Stimulated activated CD4-positive, alpha-beta T cell treated with anti-CD3 and anti-CD28 coated beads, Interleukin-12 subunit alpha, Interleukin-12 subunit beta, amount 100 ng/mL, for 24 hours (primary cell): ENCODE measurements around the gene LSM5.

Experiments used
- DNase-seq, 2 experiments: peaks; one replicate each; pipeline ENCODE4 v3.0.0-alpha.2; 2020; ENCODE audit warnings: low read depth in 2 of 2

The LSM5 gene

GRCh38 chr7:32490127-32490796 is at the start of gene LSM5:
TSS of gene LSM5 (minus strand) at chr7:32490380. CDS start at chr7:32490365, 15 bp downstream.
- DNase-seq = peak; percentile 82

DNA sequence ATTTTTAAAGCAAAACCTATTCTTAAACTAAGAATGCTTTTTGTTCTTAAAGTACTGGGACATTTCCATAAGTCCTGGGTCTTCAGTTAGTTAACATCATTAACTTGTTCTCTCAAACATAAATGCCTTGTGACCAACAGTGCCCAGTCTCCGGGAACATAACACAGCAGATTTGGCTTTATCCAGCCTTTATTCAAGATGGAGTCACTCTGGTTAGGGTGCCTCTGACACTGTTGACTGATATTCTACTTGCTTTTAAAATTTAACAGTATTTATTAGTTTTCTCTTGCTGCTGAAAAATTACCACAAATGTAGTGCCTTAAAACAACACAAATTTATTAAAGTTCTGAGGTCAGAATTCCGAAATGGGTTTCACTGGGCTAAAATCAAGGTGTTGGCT is 49.2 kb upstream of the LSM5 start:
- no peak for DNase-seq

DNA sequence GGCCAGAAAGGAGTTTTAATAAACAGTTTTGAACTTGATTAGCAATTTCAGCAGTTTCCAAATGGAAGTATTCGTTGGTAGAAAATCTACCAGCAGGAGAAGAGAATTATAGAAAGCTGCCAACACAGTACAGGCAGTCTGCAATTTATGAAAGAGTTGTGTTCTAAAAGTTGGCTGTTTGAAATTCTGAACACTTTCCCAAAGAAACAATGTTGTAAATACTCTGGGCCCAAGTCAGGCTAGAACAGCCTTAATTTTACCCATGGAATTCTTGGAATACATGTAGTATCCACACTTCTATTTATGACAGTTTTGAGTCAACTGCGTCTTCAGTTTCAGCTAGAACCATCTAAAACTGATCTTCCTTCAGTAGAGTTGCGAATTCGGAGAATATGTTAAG is 47.6 kb upstream of the LSM5 start:
- DNase-seq = no peak

GRCh38 chr7:32536585-32536984 is 46.4 kb upstream of the LSM5 start:
- DNase-seq = no peak

GRCh38 chr7:32536016-32536415 is 45.8 kb upstream of the LSM5 start:
- no peak for DNase-seq

- DNase-seq = no peak
Observed at GRCh38 chr7:32535162-32535702, 45.1 kb upstream of the LSM5 start.

GRCh38 chr7:32533276-32534029 is 43.3 kb upstream of the LSM5 start:
- DNase-seq = no peak

GRCh38 chr7:32532716-32533115 is 42.5 kb upstream of the LSM5 start:
- no peak for DNase-seq

- no peak for DNase-seq
Observed at GRCh38 chr7:32532086-32532485, 41.9 kb upstream of the LSM5 start.

- DNase-seq = no peak
Observed at GRCh38 chr7:32531402-32531801, 41.2 kb upstream of the LSM5 start.

DNA sequence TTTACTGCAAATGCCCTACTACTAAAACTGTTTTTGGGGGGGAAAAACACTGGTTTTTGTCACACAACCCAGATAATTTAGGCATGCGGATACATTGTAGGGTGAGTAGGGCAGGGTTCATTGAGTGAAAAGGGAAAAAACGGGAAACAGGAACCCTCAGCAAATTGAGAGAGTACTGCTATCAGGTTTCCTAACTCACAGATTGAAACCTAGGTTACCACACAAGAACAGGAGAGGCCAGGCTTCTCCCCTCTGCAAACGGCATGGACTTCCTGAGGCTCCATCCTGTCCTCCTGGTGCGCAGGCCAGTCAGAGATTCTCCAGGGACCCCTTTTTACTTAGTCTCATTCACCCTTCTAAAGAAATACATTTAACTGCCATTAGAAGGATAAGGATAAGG is 35.7 kb upstream of the LSM5 start:
- no peak for DNase-seq

- DNase-seq = no peak
Observed at GRCh38 chr7:32524631-32525030, 34.5 kb upstream of the LSM5 start.

DNA sequence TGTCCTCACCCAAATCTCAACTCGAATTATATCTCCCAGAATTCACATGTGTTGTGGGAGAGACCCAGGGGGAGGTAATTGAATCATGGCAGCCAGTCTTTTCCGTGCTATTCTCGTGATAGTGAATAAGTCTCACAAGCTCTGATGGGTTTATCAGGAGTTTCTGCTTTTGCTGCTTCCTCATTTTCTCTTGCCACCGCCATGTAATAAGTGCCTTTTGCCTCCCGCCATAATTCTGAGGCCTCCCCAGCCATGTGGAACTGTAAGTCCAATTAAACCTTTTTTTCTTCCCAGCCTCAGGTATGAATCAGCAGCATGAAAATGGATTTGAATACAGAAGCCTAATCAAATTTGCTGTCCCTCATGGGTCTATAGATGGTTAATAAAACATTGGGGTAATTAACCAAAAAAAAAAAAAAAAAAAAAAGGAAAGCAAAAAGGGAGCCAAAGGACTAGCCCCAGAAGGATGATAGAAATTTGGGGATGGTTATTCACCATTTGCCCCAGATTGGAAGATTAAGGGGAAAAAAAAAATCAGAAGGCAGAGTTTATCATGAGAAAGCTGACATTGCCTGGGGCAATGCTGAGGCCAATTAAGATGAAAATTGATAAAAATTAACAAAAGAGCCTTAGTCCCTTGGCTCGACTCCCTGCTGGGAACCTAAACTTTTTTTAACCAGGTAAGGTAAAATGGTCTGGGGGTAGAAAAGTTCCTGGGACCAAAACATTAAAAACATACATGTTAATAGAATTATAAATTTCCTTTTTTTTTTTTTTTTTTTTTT is 32.8 kb upstream of the LSM5 start:
- DNase-seq = no peak

DNA sequence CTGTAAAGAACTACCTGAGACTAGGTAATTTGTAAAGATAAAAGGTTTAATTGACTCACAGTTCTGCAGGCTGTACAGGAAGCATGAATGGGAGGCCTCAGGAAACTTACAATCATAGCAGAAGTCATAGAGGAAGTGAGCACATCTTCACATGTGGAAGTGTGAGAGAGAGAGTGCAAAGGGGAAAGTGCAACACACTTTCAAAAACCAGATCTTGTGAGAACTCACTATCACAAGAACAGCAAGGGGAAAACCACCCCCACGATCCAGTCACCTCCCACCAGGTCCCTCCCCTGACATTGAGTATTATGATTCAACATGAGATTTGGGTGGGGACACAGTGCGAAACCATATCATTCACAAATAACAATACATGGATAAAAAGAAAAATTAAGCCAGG is 29.6 kb upstream of the LSM5 start:
- no peak for DNase-seq

- no peak for DNase-seq
Observed at GRCh38 chr7:32518534-32519140, 28.5 kb upstream of the LSM5 start.

GRCh38 chr7:32516551-32517100 is 26.4 kb upstream of the LSM5 start:
- DNase-seq = no peak

- no peak for DNase-seq
Observed at GRCh38 chr7:32515890-32516550, 25.8 kb upstream of the LSM5 start.

- DNase-seq = no peak
Observed at GRCh38 chr7:32513210-32513609, 23.0 kb upstream of the LSM5 start.

GRCh38 chr7:32511791-32512190 is 21.6 kb upstream of the LSM5 start:
- no peak for DNase-seq

- no peak for DNase-seq
Observed at GRCh38 chr7:32507414-32507813, 17.2 kb upstream of the LSM5 start.
